GM06990 (cell line): ENCODE data around the gene SFRP2.
A peak's percentile ranks its signal among the peaks of the same experiment; 100 is the strongest.

Experiments
- DNase-seq: peaks from one replicate; pipeline ENCODE4 v3.0.0-alpha.2; 2011; ENCODE audit not compliant: insufficient read length; ENCODE audit errors: extremely low read depth
- H3K27me3 ChIP-seq: replicated peaks from 2 replicates; pipeline ENCODE4 v1.6.0; 2011; ENCODE audit warnings: low read length; ENCODE audit not compliant: control insufficient read depth, insufficient read depth
- H3K36me3 ChIP-seq: 2 replicates; pipeline ENCODE4 v1.5.1; 2011; ENCODE audit warnings: low read length; ENCODE audit not compliant: control insufficient read depth, insufficient read depth
- H3K4me3 ChIP-seq: replicated peaks from 2 replicates; pipeline ENCODE4 v1.5.1; 2011; ENCODE audit warnings: low read depth, mild to moderate bottlenecking, control low read depth, low read length
- CTCF ChIP-seq: IDR thresholded peaks from 2 replicates; pipeline ENCODE4 v1.5.1; 2011; ENCODE audit warnings: low read length, control low read depth, mild to moderate bottlenecking, inconsistent platforms; ENCODE audit not compliant: insufficient read depth, poor library complexity, severe bottlenecking

Gene SFRP2

GRCh38 chr4:153771046-153771445 lies 17.8 kb downstream of the SFRP2 start:
- Histone ChIP-seq H3K36me3 (no peaks in the 10 kb centered on the region), H3K4me3 (no peak overlapping the region), H3K27me3 (no peaks in the 10 kb centered on the region; the same call in 1 of the 2 replicates)
- TF ChIP-seq CTCF = no peak
- no peak for DNase-seq

- no peak overlapping the region for H3K4me3 ChIP-seq
- no peaks in the 10 kb centered on the region; the same call in 1 of the 2 replicates for H3K27me3 ChIP-seq
- no peak for TF ChIP-seq CTCF
- no peak for DNase-seq
- no peaks in the 10 kb centered on the region for H3K36me3 ChIP-seq
Observed at GRCh38 chr4:153766758-153767157, 22.1 kb downstream of the SFRP2 start.

DNA sequence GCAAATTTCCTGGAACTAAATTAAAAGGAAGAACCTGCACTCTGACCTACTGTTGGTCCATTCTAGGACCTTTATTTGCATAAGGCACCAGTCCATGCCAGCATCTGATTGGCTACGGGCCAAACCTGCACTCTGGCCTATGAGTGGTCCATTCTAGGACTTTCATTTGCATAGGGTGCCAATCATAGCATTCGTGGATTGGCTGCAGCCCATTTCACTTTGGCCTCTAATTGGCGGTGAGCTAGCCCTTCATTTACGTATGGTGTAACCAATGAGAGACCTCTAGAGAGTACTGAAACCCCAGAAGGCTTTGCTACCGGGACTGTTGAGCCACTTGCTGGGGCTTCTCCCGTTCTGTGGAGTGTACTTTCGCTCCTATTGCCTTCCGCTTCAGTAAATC lies 23.0 kb downstream of the SFRP2 start:
- H3K4me3 ChIP-seq = no peak overlapping the region
- no peaks in the 10 kb centered on the region for H3K36me3 ChIP-seq
- TF ChIP-seq CTCF = no peak
- no peak for DNase-seq
- H3K27me3 ChIP-seq = peaks cover 2% of the 10 kb centered on the region

DNA sequence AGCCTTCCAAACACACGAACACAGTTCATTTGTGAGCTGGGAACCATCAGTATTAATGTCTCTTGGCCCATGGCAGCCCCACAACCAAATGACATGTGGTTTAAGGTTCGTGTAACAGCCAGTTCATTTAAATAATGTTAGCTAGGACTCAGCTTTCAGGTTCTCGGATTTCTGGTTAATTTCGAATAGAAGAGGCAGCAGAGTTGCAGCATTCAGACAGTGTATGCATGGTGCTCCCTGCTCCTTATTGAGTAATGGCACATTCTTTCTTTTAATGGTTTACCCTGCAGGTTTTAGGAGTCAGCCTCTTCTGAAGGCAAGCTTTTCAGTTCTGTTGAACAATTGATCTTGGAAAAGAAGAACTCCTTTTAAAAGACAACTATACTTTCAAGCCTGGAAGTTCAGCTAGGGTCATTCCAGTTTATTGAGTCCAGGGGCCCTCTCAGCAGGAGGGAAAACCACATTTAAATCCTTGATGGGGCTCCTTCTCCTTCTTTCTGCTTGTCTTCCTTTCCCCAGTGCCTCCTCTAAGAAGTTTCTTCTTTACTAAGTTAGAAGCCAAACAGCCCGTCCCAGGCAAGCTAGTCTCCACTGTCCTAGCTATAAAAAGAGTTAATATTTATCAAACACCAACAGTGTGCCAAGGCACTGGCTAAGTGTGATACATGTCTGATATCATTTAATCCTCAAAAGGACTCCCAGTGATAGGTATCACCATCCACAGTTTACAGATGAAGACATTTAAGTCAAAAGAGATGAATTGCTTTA lies 24.1 kb downstream of the SFRP2 start:
- Histone ChIP-seq H3K36me3 (no peaks in the 10 kb centered on the region), H3K27me3 (peaks cover 2% of the 10 kb centered on the region), H3K4me3 (no peak overlapping the region)
- no peak for DNase-seq
- TF ChIP-seq CTCF = no peak

- peak; percentile 35 for TF ChIP-seq CTCF
- no peak for DNase-seq
- Histone ChIP-seq H3K4me3 (no peak overlapping the region), H3K36me3 (no peaks in the 10 kb centered on the region), H3K27me3 (peaks cover 2% of the 10 kb centered on the region)
Observed at GRCh38 chr4:153763404-153763803, 25.5 kb downstream of the SFRP2 start.
